HG02938 (cell line): Measurements from ENCODE around the gene QKI.
"Not testable (repeated sequence)": the region's sequence is repeated elsewhere in the genome, so short reads cannot be mapped to it uniquely, and the experiment has no call there.

Experiments
- ATAC-seq: cut with Tn5 transposase; IDR thresholded peaks from one replicate; pipeline ENCODE4 v1.9.1; 2021; ENCODE audit warnings: mild to moderate bottlenecking, moderate library complexity; ENCODE audit not compliant: unreplicated experiment

The QKI gene

DNA sequence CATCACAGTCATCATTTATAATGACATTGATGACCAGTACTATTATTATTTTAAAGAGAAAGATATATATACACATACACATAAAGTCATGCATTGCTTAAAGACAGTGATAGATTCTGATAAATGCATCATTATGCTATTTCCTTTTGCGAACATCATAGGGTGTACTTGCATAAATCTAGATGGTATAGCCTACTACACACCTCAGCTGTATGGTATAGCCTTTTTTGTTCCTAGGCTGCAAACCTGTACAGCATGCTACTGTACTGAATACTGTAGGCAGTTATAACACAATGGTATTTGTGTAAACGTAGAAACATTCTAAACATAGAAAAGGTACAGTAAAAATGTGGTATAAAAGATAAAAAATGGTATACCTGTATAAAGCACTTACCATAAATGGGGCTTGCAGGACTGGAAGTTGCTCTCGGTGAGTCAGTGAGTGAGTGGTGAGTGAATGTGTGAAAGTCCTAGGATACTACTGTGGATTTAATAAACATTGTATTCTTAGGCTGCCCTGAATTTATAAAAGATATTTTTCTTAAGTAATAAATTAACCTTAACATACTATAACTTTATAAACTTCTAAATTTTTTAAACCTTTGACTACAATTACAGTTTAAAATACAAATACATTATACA, 23.9 kb downstream of the QKI start:
- ATAC-seq, result no peak

DNA sequence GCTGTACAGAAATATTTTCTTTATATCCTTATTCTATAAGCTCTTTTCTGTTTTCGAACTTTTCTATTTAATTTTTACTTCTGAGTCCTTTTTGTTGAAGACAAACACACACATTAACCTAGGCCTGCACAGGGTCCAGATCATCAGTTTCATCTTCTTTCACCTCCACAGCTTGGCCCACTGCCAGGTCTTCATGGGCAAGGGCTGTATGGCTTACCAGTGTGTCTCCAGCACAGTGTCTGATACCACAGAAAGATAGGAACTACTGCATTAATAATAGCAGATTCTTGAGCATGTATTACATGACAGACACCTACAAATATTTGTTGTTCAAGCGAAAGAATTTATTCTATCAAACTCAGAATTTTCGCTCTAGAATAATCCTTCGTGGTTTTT, 24.4 kb downstream of the QKI start:
- no peak for ATAC-seq

DNA sequence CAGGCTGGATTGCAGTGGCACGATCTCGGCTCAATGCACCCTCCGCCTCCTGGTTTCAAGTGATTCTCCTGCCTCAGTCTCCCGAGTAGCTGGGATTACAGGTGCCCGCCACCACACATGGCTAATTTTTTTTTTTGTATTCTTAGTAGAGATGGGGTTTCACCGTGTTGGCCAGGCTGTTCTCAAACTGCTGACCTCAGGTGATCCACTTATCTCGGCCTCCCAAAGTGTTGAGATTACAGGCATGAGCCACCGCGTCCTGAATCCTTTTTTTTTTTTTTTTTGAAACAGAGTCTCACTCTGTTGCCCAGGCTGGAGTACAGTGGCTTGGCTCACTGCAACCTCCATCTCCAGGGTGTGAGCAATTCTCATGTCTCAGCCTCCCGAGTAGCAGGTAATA, 24.9 kb downstream of the QKI start:
- not testable (repeated sequence) for ATAC-seq

DNA sequence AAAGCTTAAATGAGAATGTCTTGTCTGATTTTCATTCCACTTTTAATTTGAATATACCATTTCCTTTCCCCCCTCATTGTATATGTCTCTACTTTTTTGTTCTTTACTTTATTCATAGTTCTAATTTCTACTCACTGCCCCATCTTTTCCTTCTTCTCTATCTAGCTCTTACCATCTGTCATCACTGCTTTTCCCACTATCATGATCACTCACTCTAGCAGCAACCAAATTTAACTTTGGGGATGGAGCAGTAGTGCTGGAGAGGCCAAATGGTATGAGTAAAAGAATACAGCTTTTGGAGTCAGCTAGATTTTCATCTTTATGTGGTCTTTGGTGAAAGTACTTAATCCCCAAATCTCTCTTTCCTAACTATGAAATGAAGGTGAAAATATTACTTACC, 25.5 kb downstream of the QKI start:
- no peak for ATAC-seq

DNA sequence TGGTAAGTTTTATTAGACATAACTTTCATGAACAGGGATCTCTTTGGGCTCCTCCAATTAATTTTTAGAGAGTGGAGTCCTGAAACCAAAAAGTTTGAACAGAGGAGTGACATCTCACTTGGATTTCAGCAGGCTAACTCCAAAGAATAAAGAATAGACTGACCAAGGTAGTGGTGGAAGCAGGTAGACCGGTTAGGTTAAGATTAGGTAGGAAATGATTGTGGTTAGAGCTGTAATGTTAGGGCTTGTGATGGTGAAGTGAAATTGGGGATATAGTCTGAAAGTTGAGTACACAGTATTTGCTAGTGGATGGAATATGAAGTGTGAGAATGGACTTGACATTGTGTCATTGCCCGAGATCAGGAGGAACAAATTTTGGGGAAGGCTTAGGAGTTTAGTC, 27.8 kb downstream of the QKI start:
- no peak for ATAC-seq

DNA sequence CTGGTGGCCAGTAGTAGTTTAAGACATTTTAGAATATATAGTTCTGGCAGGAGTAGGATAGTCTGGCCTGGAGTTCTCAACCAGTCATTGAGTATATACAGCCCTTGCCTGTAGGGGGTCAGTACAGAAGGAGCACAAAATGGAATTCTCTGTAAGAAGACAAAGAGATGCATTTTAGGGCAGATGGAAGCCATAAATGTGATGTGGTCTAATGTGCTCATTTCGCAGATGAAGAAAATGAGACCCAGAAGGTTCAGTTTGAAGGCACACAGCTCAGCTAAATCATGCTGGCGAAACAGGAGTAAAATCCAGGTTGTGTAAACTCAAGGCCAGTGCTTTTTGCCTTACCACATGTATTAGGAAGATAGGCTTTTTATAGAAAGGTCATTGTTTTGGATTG, 29.6 kb downstream of the QKI start:
- ATAC-seq, result no peak

DNA sequence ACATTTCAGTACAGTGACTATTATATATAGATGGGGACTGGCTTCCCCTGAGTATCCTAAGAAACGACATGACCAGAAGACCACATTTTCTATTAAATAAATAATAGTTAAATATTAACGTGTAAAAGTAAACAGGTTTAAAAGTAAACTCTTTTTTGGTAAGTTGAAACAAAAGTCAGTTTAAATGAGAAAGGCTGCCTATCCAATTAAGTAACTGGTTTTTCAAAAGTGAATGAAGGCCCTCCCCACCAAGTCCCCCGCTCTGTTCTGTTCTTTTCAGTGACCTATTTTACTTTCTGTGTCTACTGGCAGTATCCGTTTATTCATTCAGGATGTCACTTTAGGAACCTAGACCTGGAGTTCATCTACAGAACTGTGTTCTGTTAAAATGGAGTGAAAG, 32.0 kb downstream of the QKI start:
- no peak for ATAC-seq

DNA sequence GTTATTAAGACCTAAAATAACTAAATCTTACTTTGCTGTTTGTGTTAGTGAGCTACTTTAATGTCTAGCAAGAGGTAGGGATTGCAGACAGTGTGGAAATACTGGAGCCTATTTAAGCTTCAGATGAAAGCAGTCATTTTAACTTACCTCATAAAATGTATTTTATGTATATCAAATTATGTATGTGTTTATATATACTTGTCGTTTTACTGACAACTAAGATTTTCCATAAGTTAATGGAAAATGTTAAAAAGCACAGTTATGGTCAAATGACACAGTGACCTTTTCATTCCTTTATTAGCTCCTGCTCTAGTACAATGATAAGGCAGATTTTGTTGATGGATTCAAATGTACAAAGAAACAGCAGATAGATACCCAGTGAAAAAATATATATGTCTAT, 34.6 kb downstream of the QKI start:
- no peak for ATAC-seq

DNA sequence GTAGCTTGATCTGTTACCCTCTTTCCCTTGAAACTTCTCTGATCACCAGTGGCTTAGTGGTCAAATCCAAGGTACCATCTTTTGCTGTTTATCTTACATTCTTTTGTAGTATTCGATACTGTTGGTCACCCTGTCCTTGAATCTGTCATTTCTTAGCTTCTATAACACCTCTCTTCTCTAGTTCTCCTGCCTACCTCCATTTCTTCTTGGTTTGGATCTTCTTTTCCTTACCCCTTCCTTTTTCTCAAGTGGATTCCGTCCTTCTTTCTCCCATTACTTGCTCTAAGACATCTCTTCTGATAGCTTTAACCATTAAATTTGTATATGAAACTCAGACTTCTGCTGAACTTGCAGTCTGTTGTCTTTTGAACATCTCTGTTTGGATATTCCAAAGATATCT, 39.9 kb downstream of the QKI start:
- no peak for ATAC-seq

DNA sequence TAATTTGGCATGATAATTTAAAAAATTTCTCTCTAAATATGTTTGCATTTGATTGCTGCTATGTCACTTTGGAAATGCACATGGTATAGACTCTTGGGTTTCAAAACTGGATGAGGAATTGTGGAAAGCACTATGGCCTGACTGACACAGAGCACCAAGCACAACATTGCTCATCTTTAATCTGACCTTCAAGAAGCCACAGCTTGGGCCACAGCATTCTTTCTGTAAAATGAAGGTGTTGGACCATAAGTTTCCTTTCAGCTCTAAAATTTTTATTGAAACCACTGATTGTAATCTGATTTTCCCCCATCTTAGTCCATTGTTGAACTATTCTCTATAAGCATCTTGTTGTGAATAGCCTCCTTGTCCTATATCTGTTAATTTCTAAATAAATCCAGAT, 41.0 kb downstream of the QKI start:
- ATAC-seq, result no peak

DNA sequence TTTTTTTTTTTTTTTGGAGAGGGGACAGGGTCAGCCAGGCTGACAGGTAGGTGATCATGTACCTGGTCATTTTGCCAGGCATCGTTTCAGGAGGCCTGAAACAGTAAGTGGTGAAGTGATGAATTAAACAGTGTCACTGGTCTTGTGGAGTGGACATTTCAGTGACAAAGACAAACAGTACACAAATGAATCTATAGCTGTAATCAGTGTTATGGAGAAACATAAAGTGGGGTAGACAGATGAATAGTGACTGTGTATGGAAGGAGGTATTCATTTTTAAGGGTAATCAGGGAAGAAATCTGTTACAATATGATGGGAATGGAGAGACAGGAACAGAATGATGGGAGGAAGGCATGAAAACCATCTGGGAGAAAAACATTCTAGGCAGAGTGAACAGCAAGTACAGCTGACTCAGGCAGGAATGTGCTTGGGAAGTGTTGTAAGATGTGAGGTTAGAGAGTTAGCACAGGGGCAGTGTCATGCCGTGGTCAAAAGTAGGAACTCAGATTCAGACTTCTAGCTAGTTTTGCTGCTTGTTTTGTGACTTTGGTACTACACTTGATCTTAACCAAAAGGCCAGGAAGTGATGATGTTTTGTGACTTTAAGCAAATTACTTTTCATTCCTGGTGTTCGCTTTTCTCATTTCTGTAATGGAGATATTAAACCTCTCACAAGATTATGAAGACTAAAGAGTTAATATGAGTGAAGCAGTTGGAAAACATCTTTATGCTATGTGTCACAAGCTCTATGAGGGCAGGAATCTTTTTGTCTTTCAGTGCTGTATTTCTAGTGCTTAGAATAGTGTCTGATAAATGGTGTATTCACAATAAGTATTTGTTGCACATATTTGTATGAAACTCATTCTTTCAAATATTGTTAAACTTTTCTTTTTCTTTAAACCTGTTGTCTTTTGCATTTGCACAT, 43.4 kb downstream of the QKI start:
- ATAC-seq, result no peak

DNA sequence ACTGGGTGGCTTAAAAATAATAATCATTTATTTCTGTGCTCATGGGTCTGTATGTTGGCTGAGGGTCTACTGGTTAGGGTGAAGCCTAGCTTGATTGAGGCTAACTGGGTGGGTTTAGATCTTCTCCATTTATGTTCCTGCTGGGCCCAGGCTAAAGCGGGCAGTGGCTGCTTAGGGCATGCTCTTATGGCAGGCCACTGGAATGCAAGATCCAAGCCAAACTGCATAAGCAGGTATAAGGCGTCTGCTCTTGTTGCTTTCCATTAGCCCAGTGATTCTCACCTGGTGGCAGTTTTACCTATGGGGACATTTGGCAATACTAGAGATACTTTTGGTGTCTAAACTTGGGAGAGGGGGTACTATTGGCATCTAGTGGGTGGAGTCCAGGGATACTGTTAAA, 44.5 kb downstream of the QKI start:
- no peak for ATAC-seq

DNA sequence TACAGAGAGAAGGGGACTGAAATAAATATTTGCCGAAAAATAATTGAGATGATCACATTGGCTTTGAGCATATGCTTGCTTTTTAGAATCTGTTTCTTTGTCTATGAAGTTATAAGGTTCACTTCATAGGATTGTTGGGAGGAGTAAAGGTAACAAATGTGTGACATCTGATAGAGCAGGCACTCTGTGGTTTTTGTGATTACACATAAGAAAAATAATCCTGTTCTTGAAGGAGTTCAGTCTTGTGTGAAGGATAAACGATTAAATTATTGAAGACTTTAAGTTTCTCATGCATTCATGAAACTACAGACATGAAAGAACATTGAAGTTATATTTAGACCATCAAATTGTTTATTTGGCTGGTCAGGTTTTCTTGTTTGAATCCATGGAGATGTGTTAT, 45.0 kb downstream of the QKI start:
- no peak for ATAC-seq

DNA sequence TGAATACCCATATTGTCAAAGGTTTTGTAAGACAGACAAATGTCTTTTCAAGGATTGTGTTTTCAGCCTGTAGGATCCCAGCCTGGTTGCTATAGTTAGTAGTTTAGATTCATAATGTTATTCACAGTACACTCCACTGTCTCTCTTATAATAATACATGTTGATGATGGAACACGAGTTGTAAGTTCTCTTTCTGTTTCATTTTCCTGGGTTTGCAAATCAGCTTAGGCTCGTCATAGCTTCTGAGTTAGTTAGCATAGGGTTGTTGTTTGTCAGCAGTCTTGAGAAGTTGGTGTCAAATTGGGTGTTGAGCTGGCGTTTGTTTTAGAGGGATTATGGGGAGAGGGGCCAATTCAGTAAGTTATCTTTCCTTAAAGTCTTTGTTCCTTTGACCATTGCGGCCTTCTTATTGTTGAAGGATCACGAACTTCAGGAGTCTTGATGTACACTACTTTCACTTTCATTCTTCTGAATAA, 45.8 kb downstream of the QKI start:
- ATAC-seq, result peak; percentile 92

DNA sequence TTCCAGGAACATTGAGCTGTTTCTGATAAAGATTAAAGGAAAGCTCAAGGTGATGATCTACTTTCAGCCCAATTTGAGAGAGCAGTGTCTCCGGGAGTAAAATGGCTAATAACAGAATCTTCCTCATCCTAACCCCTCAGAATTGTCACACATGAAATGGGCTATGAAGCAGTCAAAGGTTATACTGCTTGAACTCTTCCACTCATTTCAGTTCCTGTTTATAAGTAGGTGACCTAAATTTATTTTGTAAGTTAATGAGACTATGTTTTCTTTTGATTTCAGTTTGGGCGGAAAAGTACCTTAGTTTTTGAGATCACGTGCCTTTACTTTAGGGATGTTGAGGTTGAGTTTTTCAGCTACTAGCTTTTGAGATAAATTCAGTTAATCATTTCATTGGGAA, 47.2 kb downstream of the QKI start:
- no peak for ATAC-seq

DNA sequence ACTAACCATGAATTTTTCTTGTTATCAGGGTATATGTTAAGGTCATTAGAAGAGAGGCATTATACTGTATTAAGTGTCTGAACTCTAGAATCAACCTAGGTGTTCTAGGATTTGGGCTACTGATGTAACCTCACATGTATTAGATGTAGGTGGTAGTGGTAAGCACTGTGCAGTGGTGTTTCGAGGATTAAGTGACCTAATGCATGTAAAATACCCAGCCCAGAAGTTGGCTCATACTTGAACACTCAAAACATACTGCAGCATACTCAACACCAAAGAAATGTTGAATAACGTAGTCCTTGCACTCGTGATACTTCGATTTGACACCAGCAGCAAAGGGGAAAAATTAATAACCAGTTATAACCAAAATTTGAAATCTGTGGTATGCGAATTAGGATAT, 48.7 kb downstream of the QKI start:
- no peak for ATAC-seq

DNA sequence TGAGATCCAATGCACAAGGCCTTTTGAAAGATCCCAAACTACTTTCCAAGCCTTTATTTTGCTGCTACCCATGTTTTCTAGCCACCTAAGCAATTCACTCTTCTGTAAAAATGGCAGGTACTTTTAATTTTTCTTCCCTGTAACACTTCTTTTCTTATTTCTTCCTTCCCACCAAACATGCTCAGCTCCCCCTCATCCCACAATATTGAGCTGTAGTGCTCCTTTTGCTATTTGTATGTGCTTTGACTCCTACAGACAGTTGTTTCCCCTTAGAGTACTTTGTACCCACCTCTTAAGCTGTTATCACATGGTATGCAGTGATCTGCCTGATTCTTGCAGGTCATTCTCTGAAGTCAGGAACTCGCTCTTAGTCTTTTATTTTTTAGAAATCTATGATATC, 49.3 kb downstream of the QKI start:
- ATAC-seq, result no peak

DNA sequence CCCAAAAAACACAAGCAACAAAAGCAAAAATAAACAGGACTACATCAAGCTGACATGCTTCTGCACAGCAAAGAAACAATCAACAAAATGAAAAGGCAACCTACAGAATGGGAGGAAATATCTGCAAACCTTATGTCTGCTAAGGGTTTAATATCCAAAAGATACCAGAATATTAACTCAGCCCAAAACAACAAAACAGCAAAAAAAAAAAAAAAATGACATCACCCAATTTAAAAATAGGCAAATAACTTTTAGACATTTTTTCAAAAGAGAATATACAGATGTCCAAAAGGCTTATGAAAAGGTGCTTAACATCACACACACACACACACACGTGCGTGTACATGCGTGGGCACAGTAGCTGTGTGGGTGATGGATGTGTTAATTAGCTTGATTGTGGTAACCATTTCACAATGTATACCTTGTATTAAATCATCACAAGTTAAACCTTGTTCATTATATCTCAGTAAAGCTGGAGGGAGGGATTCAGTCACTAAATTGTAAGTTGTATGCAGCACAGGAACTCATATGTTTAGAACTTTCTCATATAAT, 52.4 kb downstream of the QKI start:
- no peak for ATAC-seq

DNA sequence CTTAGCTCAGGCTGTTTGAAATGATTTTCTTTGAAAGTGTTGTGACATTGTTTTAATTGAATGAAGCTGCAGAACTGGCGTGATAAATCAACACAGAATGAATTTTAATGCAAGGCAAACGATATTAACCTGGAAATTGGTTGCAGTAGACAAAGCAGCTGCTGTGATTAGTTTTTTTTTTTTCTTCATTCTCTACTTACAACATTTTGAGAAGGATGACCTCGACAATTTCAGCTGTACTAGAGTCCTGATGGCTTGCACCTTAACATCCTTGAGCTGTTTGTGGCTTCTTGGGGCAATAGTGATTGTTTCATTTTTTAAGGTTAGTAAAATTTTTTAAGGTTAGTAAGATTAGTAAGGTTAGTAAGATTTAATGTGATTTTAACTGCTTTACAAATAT, 54.2 kb downstream of the QKI start:
- ATAC-seq, result no peak

DNA sequence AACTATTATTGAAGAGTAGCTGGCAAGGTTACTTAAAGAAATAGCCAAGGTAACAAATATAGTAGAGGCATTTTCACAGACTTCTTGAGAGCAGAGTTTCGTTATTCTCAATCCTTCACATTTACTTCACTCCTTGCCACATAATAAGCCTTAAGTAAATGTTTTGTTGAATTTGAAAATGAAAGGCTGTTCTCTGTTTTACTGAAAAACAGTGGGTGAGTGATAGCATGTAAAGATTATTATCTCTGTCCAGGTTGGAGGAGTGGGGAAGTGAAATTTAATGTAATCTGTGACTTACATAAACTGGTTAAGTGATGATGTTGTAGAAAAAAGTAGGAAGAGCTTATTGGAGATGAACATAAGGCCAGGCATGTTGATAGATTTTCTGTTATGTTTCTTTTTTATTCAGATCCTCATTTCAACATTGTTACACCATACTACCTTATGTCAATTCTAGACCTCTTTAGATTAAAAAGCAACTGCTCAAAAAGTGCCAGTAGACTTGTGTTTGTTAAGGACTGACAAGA, 55.0 kb downstream of the QKI start:
- no peak for ATAC-seq

DNA sequence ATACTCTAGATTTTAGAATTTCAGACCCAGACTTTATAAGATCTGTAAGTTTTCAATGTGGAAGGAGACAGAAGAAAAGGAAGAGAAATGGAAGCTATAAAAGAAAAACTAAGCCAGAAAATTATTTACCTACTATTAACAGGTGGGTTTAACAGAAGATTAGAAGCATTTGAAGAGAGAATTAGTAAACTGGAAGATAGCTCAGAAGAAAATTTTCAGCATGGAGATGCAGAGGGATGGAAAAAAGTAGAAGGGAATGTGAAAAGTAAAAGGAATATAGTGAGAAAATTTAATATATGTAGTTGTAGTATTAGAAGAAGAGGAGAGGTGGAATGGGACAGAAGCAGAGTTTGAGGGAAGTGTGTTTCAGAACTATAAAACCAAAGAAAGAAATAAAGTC, 56.1 kb downstream of the QKI start:
- ATAC-seq, result no peak

DNA sequence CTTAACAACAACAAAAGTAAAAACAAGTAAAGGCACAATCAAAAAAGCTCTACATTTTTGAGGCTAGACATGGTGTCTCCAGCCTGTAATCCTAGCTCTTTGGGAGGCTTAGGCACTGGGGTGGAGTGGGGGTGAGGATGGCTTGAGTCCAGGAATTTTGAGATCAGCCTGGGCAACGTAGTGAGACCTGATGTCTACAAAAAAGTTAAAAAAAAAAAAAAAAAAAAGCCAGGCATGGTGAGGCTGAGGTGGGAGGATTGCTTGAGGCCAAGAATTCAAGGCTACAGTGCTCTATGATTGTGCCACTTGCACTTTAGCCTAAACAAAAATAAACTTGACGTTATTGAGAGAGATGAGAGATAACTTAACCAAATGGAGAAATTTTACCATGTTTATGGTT, 60.1 kb downstream of the QKI start:
- no peak for ATAC-seq
